Ovary (tissue), 9 donors: ENCODE measurements around the gene PINLYP. TPM values are rescaled to one million over a fixed set of nuclear protein-coding genes. Genes with fewer than 3 reads are reported as not detected.
"Not testable (repeated sequence)": the region's sequence is repeated elsewhere in the genome, so short reads cannot be mapped to it uniquely, and the experiment has no call there.

Experiments used
- DNase-seq, 5 donors: peaks; one replicate each; pipeline ENCODE4 v3.0.0-alpha.2; 2019 to 2020
- H3K27ac ChIP-seq, 2 donors: fragments of 200-600 bp; one replicate each; pipeline versions ENCODE4 v1.5.1 to v1.8.0; 2019 to 2022
- H3K27me3 ChIP-seq: fragments of 200-600 bp; one replicate; pipeline ENCODE4 v1.8.0; 2022
- H3K36me3 ChIP-seq: fragments of 200-600 bp; sonication (generic); one replicate; pipeline ENCODE4 v1.5.1; 2019
- H3K4me1 ChIP-seq: one replicate; pipeline ENCODE4 v1.8.1; 2013; ENCODE audit warnings: mild to moderate bottlenecking, moderate library complexity; ENCODE audit not compliant: insufficient read depth
- H3K4me3 ChIP-seq: fragments of 200-600 bp; sonication (generic); one replicate; pipeline ENCODE4 v1.5.1; 2017
- H3K9me3 ChIP-seq, 2 donors: fragments of 200-600 bp in 1 of 2; sonication (generic) in 1 of 2; one replicate each; pipeline versions ENCODE4 v1.5.1 to v1.8.1; 2013 to 2019; ENCODE audit warnings: mild to moderate bottlenecking in 1 of 2, moderate library complexity in 1 of 2
- CTCF ChIP-seq, 3 donors: fragments of 450-650 bp in 2 of 3; fragments of 200-600 bp in 1 of 3; IDR thresholded peaks; one replicate each; pipeline versions ENCODE4 v1.5.1 to v1.8.0; 2016 to 2022; ENCODE audit warnings: antibody characterized with exemption in 3 of 3, mild to moderate bottlenecking in 1 of 3
- EP300 ChIP-seq: sonication (generic); formaldehyde crosslinking; IDR thresholded peaks from one replicate; pipeline ENCODE4 v1.6.1; 2017; ENCODE audit warnings: antibody characterized with exemption
- POLR2A ChIP-seq: fragments of 450-650 bp; IDR thresholded peaks from one replicate; pipeline ENCODE4 v1.6.1; 2017; ENCODE audit warnings: antibody characterized with exemption, mild to moderate bottlenecking, moderate library complexity
- WGBS, 3 donors: extraction: QIAGEN DNeasy Blood & Tissue Kit in 1 of 3; methylation state at CpG; one replicate each; pipeline versions ENCODE4 v1.1.5 to v1.1.7; 2013 to 2017; 5-methylcytosine and 5-hydroxymethylcytosine counted together
- intact Hi-C, 4 donors: fragments of 100-400 bp; cut with DNase I; formaldehyde crosslinking; loops; one replicate each; pipeline versions ENCODE4 v1.11.0 to v1.15.1; 2022 to 2023
- polyA plus RNA-seq, 2 donors: library from polyadenylated mRNA; stranded (reverse); fragments of 200-250 nt in 1 of 2; fragments of 350-450 nt in 1 of 2; fragmentation: Illumina TruSeq in 1 of 2; extraction: RNeasy Lipid Tissue Mini Kit (QIAGEN cat#74804) in 1 of 2; gene quantifications; one replicate each; pipeline ENCODE4 v1.2.3, GENCODE V29; 2013 to 2014
- total RNA-seq, 7 donors: library from RNA; depleted of rRNA in 2 of 7; stranded (reverse); fragments of >200 nt in 2 of 7; fragmentation: NEBNext Ultra II Directional in 3 of 7; extraction: Animal tissue kit (Norgen Biotek cat#: 25700) in 3 of 7; gene quantifications; one replicate each; pipeline versions ENCODE4 v1.1.0 to v1.2.4, GENCODE V29; 2016 to 2023
- donor health status: DM: no; HTN: no; CAD: no; lungs with moderate emphysema.
- donor health status: DM: no; HTN: no; CAD: no.
- donor health status: Bipolar disorder and iron deficiency.
- donor health status: DM: yes; HTN: yes; CAD: no.
- donor health status: DM: no; HTN: no; CAD: no.
- donor health status: DM: yes; HTN: yes; CAD: no.

Gene PINLYP
- total and polyA plus RNA-seq, 9 donors = 10.6 to 29.9 (median 18.0) TPM

GRCh38 chr19:43598445-43599240 is 23.0 kb downstream of the PINLYP start:
- TF ChIP-seq CTCF (IDR thresholded peaks at IDR 0.05) (no peak), POLR2A (no peak), EP300 (no peak)
- Histone ChIP-seq H3K36me3 (no peaks in the 10 kb centered on the region), H3K4me1 (peaks cover 10% of the 10 kb centered on the region), H3K9me3 (no peaks in the 10 kb centered on the region), H3K27me3 (no peaks in the 10 kb centered on the region), H3K27ac (no peak overlapping the region), H3K4me3 (no peak overlapping the region)
- no peak for DNase-seq
- intact Hi-C loops = loop anchor here in 1 of 4 donors (5.0 kb wide), 1 partner anchor 66 kb away; the partner anchor contains the start of gene ZNF575
- 82 to 86% (median 84%) methylated on average over 19 of the region's 19 CpGs for WGBS, 3 donors

- no peaks in the 10 kb centered on the region for H3K36me3 ChIP-seq
- no peak overlapping the region for H3K4me3 ChIP-seq
- H3K9me3 ChIP-seq = no peaks in the 10 kb centered on the region
- TF ChIP-seq POLR2A (no peak), EP300 (no peak), CTCF (IDR thresholded peaks at IDR 0.05) (no peak)
- H3K4me1 ChIP-seq = peaks cover 8% of the 10 kb centered on the region
- no peaks in the 10 kb centered on the region for H3K27me3 ChIP-seq
- no peak overlapping the region for H3K27ac ChIP-seq
- no peak for DNase-seq
- 78 to 82% (median 78%) methylated on average over 4 of the region's 4 CpGs for WGBS, 3 donors
- intact Hi-C loops = loop anchor here in 2 of 4 donors (5.0 to 10.0 kb wide), 2 partner anchors 55 to 67 kb away; partner anchors contain the start of gene ZNF575 (in 1 of the 2)
Observed at GRCh38 chr19:43599635-43600295, 24.2 kb downstream of the PINLYP start.

GRCh38 chr19:43600326-43600725 is 24.7 kb downstream of the PINLYP start:
- not testable (repeated sequence) for H3K9me3 ChIP-seq
- WGBS, 3 donors = 71 to 78% (median 72%) methylated on average over 5 of the region's 5 CpGs

GRCh38 chr19:43605875-43606568 is 30.4 kb downstream of the PINLYP start:
- no peaks in the 10 kb centered on the region for H3K36me3 ChIP-seq
- no peaks in the 10 kb centered on the region for H3K4me1 ChIP-seq
- H3K27me3 ChIP-seq = no peaks in the 10 kb centered on the region
- intact Hi-C loops = loop anchor here in 1 of 4 donors (10.0 kb wide), 1 partner anchor 49 kb away; no protein-coding TSS in a partner anchor
- whole genome bisulfite sequencing, 3 donors = 52 to 63% (median 60%) methylated on average over 7 of the region's 7 CpGs
- no peak for DNase-seq
- H3K9me3 ChIP-seq = no peaks in the 10 kb centered on the region
- no peak overlapping the region for H3K4me3 ChIP-seq
- no peak for TF ChIP-seq POLR2A
- TF ChIP-seq CTCF (IDR thresholded peaks at IDR 0.05) = no peak
- TF ChIP-seq EP300 = no peak
- H3K27ac ChIP-seq = no peak overlapping the region

More at GRCh38 chr19:43600326-43600725, 24.7 kb downstream of the PINLYP start:
- not testable (repeated sequence) for H3K36me3 ChIP-seq, H3K4me3 ChIP-seq, H3K27me3 ChIP-seq, H3K4me1 ChIP-seq, DNase-seq, H3K27ac ChIP-seq
- intact Hi-C loops = loop anchor here in 1 of 4 donors (10.0 kb wide), 1 partner anchor 54 kb away; no protein-coding TSS in a partner anchor
